H1 (cell line): ENCODE data around the gene TTC38. TPM values are rescaled to one million over a fixed set of nuclear protein-coding genes. Genes with fewer than 3 reads are reported as not detected.

Source experiments
- CTCF ChIA-PET: fragments of 300-600 bp; sonication (Branson Sonifier 250); formaldehyde crosslinking; loops from one replicate; lab custom pipeline; 2021; ENCODE audit not compliant: partially characterized antibody; lab: Charles Lee
- POLR2A ChIA-PET: fragments of 300-600 bp; sonication (Branson Sonifier 250); formaldehyde crosslinking; loops from one replicate; lab custom pipeline; 2021; ENCODE audit warnings: inconsistent platforms; ENCODE audit not compliant: partially characterized antibody; lab: Charles Lee
- DNase-seq, 2 experiments: peaks; one replicate each; pipeline versions ENCODE4 v3.0.0 to v3.0.0-alpha.2; 2010 to 2022; ENCODE audit warnings: low spot score in 2 of 2, low read depth in 1 of 2, mixed read lengths in 1 of 2
- FAIRE-seq: peaks from 2 replicates; lab custom pipeline; 2011; peaks lifted over from hg19 to GRCh38; lab: Jason Lieb, UNC
- H2AFZ ChIP-seq: 2 replicates; pipeline ENCODE4 v1.8.1; 2012; ENCODE audit warnings: low read length, inconsistent platforms
- H2AK5ac ChIP-seq: 2 replicates; pipeline ENCODE4 v1.6.1; 2013; ENCODE audit warnings: low read depth, low read length
- H2BK120ac ChIP-seq: replicated peaks from 2 replicates; pipeline ENCODE3; 2013; ENCODE audit warnings: low read depth, low read length, inconsistent platforms
- H2BK12ac ChIP-seq: 2 replicates; pipeline ENCODE4 v1.6.1; 2013; ENCODE audit warnings: low read depth, low read length
- H2BK15ac ChIP-seq: 2 replicates; pipeline ENCODE4 v1.6.1; 2013; ENCODE audit warnings: low read length
- H2BK20ac ChIP-seq: 2 replicates; pipeline ENCODE4 v1.6.1; 2013; ENCODE audit warnings: low read length
- H2BK5ac ChIP-seq: 2 replicates; pipeline ENCODE4 v1.6.1; 2013; ENCODE audit warnings: low read depth, low read length
- H3K14ac ChIP-seq: 2 replicates; pipeline ENCODE4 v1.6.1; 2013; ENCODE audit warnings: inconsistent platforms; ENCODE audit not compliant: insufficient read length
- H3K18ac ChIP-seq: 2 replicates; pipeline ENCODE4 v1.6.1; 2013; ENCODE audit warnings: low read length; ENCODE audit errors: extremely low read depth
- H3K23ac ChIP-seq: 2 replicates; pipeline ENCODE4 v1.6.1; 2013; ENCODE audit warnings: inconsistent platforms; ENCODE audit not compliant: insufficient read length
- H3K23me2 ChIP-seq: 2 replicates; pipeline ENCODE4 v1.6.1; 2013; ENCODE audit warnings: low read depth, low read length
- H3K27ac ChIP-seq: 2 replicates; pipeline ENCODE4 v1.6.1; 2011; ENCODE audit warnings: low read depth, low read length, inconsistent platforms
- H3K27me3 ChIP-seq, 4 experiments: replicated peaks in 1 of 4; 1 replicate in 1 of 4; 2 replicates in 3 of 4; pipeline versions ENCODE4 v1.6.1 to v1.8.1; 2011 to 2013; ENCODE audit warnings: low read length in 3 of 4, mild to moderate bottlenecking in 3 of 4, inconsistent platforms in 2 of 4, mixed read lengths in 2 of 4, moderate library complexity in 1 of 4; ENCODE audit not compliant: control insufficient read depth in 3 of 4, insufficient read depth in 3 of 4; ENCODE audit errors: extremely low read depth in 1 of 4
- H3K36me3 ChIP-seq, 4 experiments: 2 replicates each; pipeline versions ENCODE4 v1.6.1 to v1.8.1; 2011 to 2013; ENCODE audit warnings: mild to moderate bottlenecking in 4 of 4, low read length in 3 of 4, moderate library complexity in 2 of 4, control low read depth in 1 of 4, inconsistent platforms in 1 of 4; ENCODE audit not compliant: insufficient read depth in 4 of 4, control insufficient read depth in 2 of 4
- H3K4ac ChIP-seq: replicated peaks from 2 replicates; pipeline ENCODE3; 2013; ENCODE audit warnings: low read length, low read depth, mixed read lengths, inconsistent platforms; ENCODE audit not compliant: insufficient read length
- H3K4me1 ChIP-seq, 4 experiments: replicated peaks in 1 of 4; 1 replicate in 1 of 4; 2 replicates in 3 of 4; pipeline versions ENCODE4 v1.6.1 to v1.8.1; 2011 to 2013; ENCODE audit warnings: low read length in 3 of 4, inconsistent platforms in 2 of 4, mixed read lengths in 1 of 4; ENCODE audit not compliant: insufficient read depth in 4 of 4, control insufficient read depth in 3 of 4
- H3K4me2 ChIP-seq, 2 experiments: 2 replicates each; pipeline versions ENCODE4 v1.6.1 to v1.8.1; 2011 to 2013; ENCODE audit warnings: low read depth in 2 of 2, low read length in 2 of 2, control low read depth in 1 of 2, inconsistent platforms in 1 of 2, mild to moderate bottlenecking in 1 of 2; ENCODE audit not compliant: insufficient read depth in 1 of 2
- H3K4me3 ChIP-seq, 4 experiments: fragments of 200-600, 300-600 bp in 1 of 4; sonication (generic), shearing (Covaris generic), sonication (Bioruptor Twin) in 1 of 4; 2 replicates each; pipeline versions ENCODE4 v1.5.1 to v1.8.1; 2011 to 2016; ENCODE audit warnings: low read length in 4 of 4, low read depth in 3 of 4, control low read depth in 2 of 4, inconsistent platforms in 2 of 4, mild to moderate bottlenecking in 2 of 4, mixed read lengths in 1 of 4, moderate library complexity in 1 of 4; ENCODE audit not compliant: insufficient read depth in 2 of 4; ENCODE audit errors: extremely low read depth in 1 of 4
- H3K56ac ChIP-seq: replicated peaks from 2 replicates; pipeline ENCODE3; 2013; ENCODE audit warnings: low read depth, mild to moderate bottlenecking, mixed read lengths, low read length, inconsistent platforms; ENCODE audit not compliant: insufficient read length
- H3K79me1 ChIP-seq: 2 replicates; pipeline ENCODE4 v1.6.1; 2013; ENCODE audit warnings: low read depth, low read length, control low read depth
- H3K79me2 ChIP-seq, 2 experiments: 2 replicates each; pipeline versions ENCODE4 v1.6.1 to v1.8.1; 2012 to 2013; ENCODE audit warnings: low read length in 2 of 2, mild to moderate bottlenecking in 2 of 2, inconsistent platforms in 1 of 2; ENCODE audit not compliant: insufficient read depth in 2 of 2, control insufficient read depth in 1 of 2
- H3K9ac ChIP-seq, 4 experiments: replicated peaks in 1 of 4; 1 replicate in 1 of 4; 2 replicates in 3 of 4; pipeline versions ENCODE4 v1.6.1 to v1.8.1; 2011 to 2013; ENCODE audit warnings: low read depth in 3 of 4, low read length in 3 of 4, control low read depth in 2 of 4, mild to moderate bottlenecking in 2 of 4, moderate library complexity in 2 of 4, inconsistent platforms in 1 of 4; ENCODE audit errors: extremely low read depth in 1 of 4
- H3K9me3 ChIP-seq, 2 experiments: 2 replicates each; pipeline versions ENCODE4 v1.6.1 to v1.8.1; 2012 to 2013; ENCODE audit warnings: mild to moderate bottlenecking in 2 of 2, moderate library complexity in 2 of 2, control low read depth in 1 of 2, inconsistent platforms in 1 of 2, low read depth in 1 of 2, low read length in 1 of 2, mixed read lengths in 1 of 2; ENCODE audit not compliant: insufficient read depth in 2 of 2
- H4K20me1 ChIP-seq, 2 experiments: replicated peaks in 1 of 2; 2 replicates each; pipeline versions ENCODE3 to v1.8.1; 2011 to 2013; ENCODE audit warnings: inconsistent platforms in 2 of 2, low read length in 2 of 2, mild to moderate bottlenecking in 1 of 2; ENCODE audit not compliant: insufficient read depth in 2 of 2, control insufficient read depth in 1 of 2
- H4K5ac ChIP-seq: 2 replicates; pipeline ENCODE4 v1.6.1; 2013; ENCODE audit warnings: low read length, low read depth, mixed read lengths, inconsistent platforms; ENCODE audit not compliant: insufficient read length
- H4K8ac ChIP-seq: 2 replicates; pipeline ENCODE4 v1.8.0; 2013; ENCODE audit warnings: mild to moderate bottlenecking, moderate library complexity, low read length, inconsistent platforms; ENCODE audit not compliant: insufficient read depth; ENCODE audit errors: extremely low read depth
- H4K91ac ChIP-seq: replicated peaks from 2 replicates; pipeline ENCODE3; 2013; ENCODE audit warnings: low read length, mixed read lengths, inconsistent platforms; ENCODE audit not compliant: insufficient read length
- E2F6 ChIP-seq: IDR thresholded peaks from 2 replicates; pipeline ENCODE4 v1.6.1; 2012; ENCODE audit warnings: inconsistent platforms
- EP300 ChIP-seq, 2 experiments: IDR thresholded peaks; 1 replicate in 1 of 2; 2 replicates in 1 of 2; pipeline ENCODE4 v1.6.1; 2011 to 2012; ENCODE audit warnings: low read depth in 2 of 2, low read length in 2 of 2, mild to moderate bottlenecking in 2 of 2, borderline replicate concordance in 1 of 2, inconsistent platforms in 1 of 2, moderate library complexity in 1 of 2
- GTF2F1 ChIP-seq: IDR thresholded peaks from 2 replicates; pipeline ENCODE4 v1.6.1; 2012; ENCODE audit warnings: low read depth, low read length, improper control_type of control experiment, borderline replicate concordance
- MAFK ChIP-seq: IDR thresholded peaks from 2 replicates; pipeline ENCODE4 v1.6.1; 2012; ENCODE audit warnings: low read depth, mild to moderate bottlenecking, improper control_type of control experiment, low read length
- NANOG ChIP-seq: IDR thresholded peaks from 2 replicates; pipeline ENCODE4 v1.6.1; 2011; ENCODE audit warnings: low read length, low read depth, mild to moderate bottlenecking, inconsistent platforms; ENCODE audit not compliant: insufficient read depth, poor library complexity, severe bottlenecking
- SP2 ChIP-seq: IDR thresholded peaks from 2 replicates; pipeline ENCODE4 v1.6.1; 2012; ENCODE audit warnings: mild to moderate bottlenecking, low read length, inconsistent platforms
- TBP ChIP-seq: IDR thresholded peaks from 2 replicates; pipeline ENCODE4 v1.6.1; 2011; ENCODE audit warnings: low read depth, low read length, improper control_type of control experiment
- YY1 ChIP-seq: IDR thresholded peaks from 2 replicates; pipeline ENCODE4 v1.6.1; 2011; ENCODE audit warnings: low read depth, mild to moderate bottlenecking, low read length
- WGBS, 2 experiments: shearing (Covaris generic) in 1 of 2; methylation state at CpG; one replicate each; pipeline versions ENCODE4 v1.1.6 to v1.1.7; 2013 to 2015; ENCODE audit warnings: low lambda C conversion rate in 2 of 2, mixed read lengths in 2 of 2, inconsistent platforms in 1 of 2, low coverage in 1 of 2, missing lambda C conversion rate in 1 of 2; ENCODE audit not compliant: insufficient replicate concordance in 2 of 2, insufficient coverage in 1 of 2, insufficient read length in 1 of 2; ENCODE audit errors: extremely low coverage in 1 of 2, missing lambda C conversion rate in 1 of 2; 5-methylcytosine and 5-hydroxymethylcytosine counted together
- polyA plus RNA-seq, 7 experiments: library from polyadenylated mRNA; depleted of rRNA in 3 of 7; stranded (reverse) in 5 of 7; unstranded in 2 of 7; fragments of >200 nt in 5 of 7; fragments of 200-250 nt in 2 of 7; gene quantifications; 1 replicate in 5 of 7; 2 replicates in 1 of 7; 4 replicates in 1 of 7; pipeline versions ENCODE4 v1.2.1 to v1.2.3, GENCODE V29; 2011 to 2013; ENCODE audit warnings: missing spikeins in 2 of 7, mixed read lengths in 2 of 7
- total RNA-seq: library from RNA; stranded (reverse); fragmentation: NEBNext Ultra II Directional; extraction: Animal tissue kit (Norgen Biotek cat#: 25700); gene quantifications from 2 replicates; pipeline ENCODE4 v1.2.1, GENCODE V29; 2021

The TTC38 gene
- total and polyA plus RNA-seq, 2 of the 8 experiments (the other 6 are each of a cell fraction or from before 2014, with no cell fraction given): 25.3 to 34.8 TPM

GRCh38 chr22:46273432-46274148 is 5.8 kb downstream of the TTC38 start:
- H3K9ac ChIP-seq: no peak overlapping the region
- H2BK12ac ChIP-seq: no peak overlapping the region
- no peak overlapping the region for H3K4ac ChIP-seq
- H3K4me1 ChIP-seq: no peaks in the 10 kb centered on the region
- ChIA-PET POLR2A (interaction anchor here (1.0 kb wide), 1 partner anchor 22 kb away, joined by 3 read pairs; no protein-coding TSS in a partner anchor), CTCF (no interaction called here)
- no peak overlapping the region for H3K14ac ChIP-seq
- H4K91ac ChIP-seq: no peak overlapping the region
- TF ChIP-seq YY1 (no peak), MAFK (no peak), GTF2F1 (no peak), TBP (no peak), E2F6 (no peak), SP2 (no peak), EP300 (IDR thresholded peaks at IDR 0.05; ENCODE audit: borderline replicate concordance in 1 of 2, low read depth in 2 of 2, low read length in 2 of 2) (no peak), NANOG (no peak)
- no peak overlapping the region for H4K5ac ChIP-seq
- no peak overlapping the region for H2AFZ ChIP-seq
- peaks cover 3% of the 10 kb centered on the region; the same call in 1 of the 2 replicates for H3K79me1 ChIP-seq
- H3K4me2 ChIP-seq: no peak overlapping the region
- peaks cover 4 to 16% (median 12%) of the 10 kb centered on the region in 4 experiments; a peak in 4 of 8 replicates for H3K36me3 ChIP-seq
- H3K27me3 ChIP-seq: no peaks in the 10 kb centered on the region
- H3K23me2 ChIP-seq: no peaks in the 10 kb centered on the region
- peaks cover 0 to 5% of the 10 kb centered on the region in 2 experiments for H4K20me1 ChIP-seq
- H3K56ac ChIP-seq: no peak overlapping the region
- FAIRE-seq (no peak), DNase-seq (no peak)
- no peak overlapping the region for H3K18ac ChIP-seq
- no peak overlapping the region for H4K8ac ChIP-seq
- H3K23ac ChIP-seq: no peak overlapping the region
- no peak overlapping the region for H2BK5ac ChIP-seq
- H2BK120ac ChIP-seq: no peak overlapping the region
- no peak overlapping the region for H2AK5ac ChIP-seq
- H2BK20ac ChIP-seq: no peak overlapping the region
- H3K9me3 ChIP-seq: no peaks in the 10 kb centered on the region
- no peak overlapping the region for H3K27ac ChIP-seq
- H3K4me3 ChIP-seq: no peak overlapping the region
- no peak overlapping the region for H2BK15ac ChIP-seq
- H3K79me2 ChIP-seq: no peaks in the 10 kb centered on the region
- WGBS, 2 experiments: 95% methylated on average over 12 of the region's 12 CpGs; no CpG with 5 or more reads in 1 of the 2 experiments
